ENCODE data around the gene RWDD3.

- TF ChIP-seq ELF4 (IDR thresholded peaks at IDR 0.05): no peak
- no peak for TF ChIP-seq SUZ12 (IDR thresholded peaks at IDR 0.05)
- no peak for TF ChIP-seq ARNT (IDR thresholded peaks at IDR 0.05)
- no peak for TF ChIP-seq CTBP1 (IDR thresholded peaks at IDR 0.05; ENCODE audit: borderline replicate concordance)
- no peak for TF ChIP-seq ZNF384 (IDR thresholded peaks at IDR 0.05)
- no peak for TF ChIP-seq FOXK2 (IDR thresholded peaks at IDR 0.05)
- TF ChIP-seq TARDBP (IDR thresholded peaks at IDR 0.05): no peak
- no peak for TF ChIP-seq BHLHE40 (IDR thresholded peaks at IDR 0.05; ENCODE audit: borderline replicate concordance)
- no peak for TF ChIP-seq SP1 (IDR thresholded peaks at IDR 0.05)
- TF ChIP-seq LEF1 (IDR thresholded peaks at IDR 0.05; ENCODE audit: borderline replicate concordance): no peak
- TF ChIP-seq HDGF (IDR thresholded peaks at IDR 0.05; ENCODE audit: borderline replicate concordance): no peak
- no peak for TF ChIP-seq PKNOX1 (IDR thresholded peaks at IDR 0.05)
- no peak for TF ChIP-seq FOXM1 (IDR thresholded peaks at IDR 0.05; ENCODE audit: borderline replicate concordance)
- TF ChIP-seq FOXA1 (IDR thresholded peaks at IDR 0.05): no peak
Measured at GRCh38 chr1:95287081-95287480, 53.1 kb downstream of the RWDD3 start.

Data from HEK293T (cell line).